GM21717 (cell line): ENCODE results near the gene SMDT1.
A peak's percentile ranks its signal among the peaks of the same experiment; 100 is the strongest.

ENCODE experiments used
- ATAC-seq: cut with Tn5 transposase; IDR thresholded peaks from one replicate; pipeline ENCODE4 v1.9.1; 2021; ENCODE audit warnings: mild to moderate bottlenecking, moderate library complexity; ENCODE audit not compliant: unreplicated experiment

Gene SMDT1, protein sequence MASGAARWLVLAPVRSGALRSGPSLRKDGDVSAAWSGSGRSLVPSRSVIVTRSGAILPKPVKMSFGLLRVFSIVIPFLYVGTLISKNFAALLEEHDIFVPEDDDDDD

DNA sequence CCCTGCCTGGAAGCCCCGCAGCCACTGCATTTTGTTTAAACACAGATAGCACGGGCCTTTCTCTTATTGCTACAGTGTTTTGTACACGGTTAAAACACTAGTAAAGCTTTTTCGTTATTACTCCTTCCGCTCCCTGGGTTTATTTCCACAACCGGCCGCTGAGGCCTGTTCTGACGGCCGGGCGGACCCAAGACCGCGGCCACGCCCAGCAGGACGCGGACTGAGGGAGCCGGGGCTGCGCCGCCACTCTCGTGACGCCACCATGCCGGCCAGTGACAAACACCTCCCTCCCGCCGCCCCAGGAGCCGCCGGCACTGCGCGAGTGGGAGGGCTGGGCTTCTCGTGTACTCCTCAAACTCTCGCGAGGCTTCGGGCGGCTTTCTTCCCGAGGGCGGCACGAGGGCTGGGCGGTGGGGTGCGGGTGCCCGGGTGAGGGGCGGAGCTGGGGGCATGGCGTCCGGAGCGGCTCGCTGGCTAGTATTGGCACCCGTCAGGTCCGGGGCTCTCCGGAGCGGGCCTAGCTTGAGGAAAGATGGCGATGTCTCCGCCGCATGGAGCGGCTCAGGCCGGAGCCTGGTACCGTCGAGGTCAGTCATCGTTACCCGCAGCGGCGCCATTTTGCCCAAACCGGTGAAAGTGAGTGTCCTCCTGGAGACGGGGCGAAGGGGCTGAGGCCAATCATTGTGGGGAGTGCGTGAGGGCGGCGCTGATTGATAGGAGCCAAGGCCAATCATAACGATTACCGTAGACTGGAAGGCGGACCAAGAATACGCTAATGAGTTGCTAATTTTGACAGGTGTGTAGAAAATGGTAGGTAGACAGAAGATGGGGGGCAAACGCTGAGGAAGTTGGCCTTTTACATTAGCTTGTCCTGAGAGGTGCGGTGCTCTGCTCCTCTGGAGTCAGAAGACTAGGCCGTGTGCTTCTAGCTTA lies at the start of gene SMDT1:
SMDT1 (plus strand) TSS at position 382 of the 933 bp plus-strand sequence; CDS start at position 451, 69 bp downstream.
- ATAC-seq, result peak; percentile 74

DNA sequence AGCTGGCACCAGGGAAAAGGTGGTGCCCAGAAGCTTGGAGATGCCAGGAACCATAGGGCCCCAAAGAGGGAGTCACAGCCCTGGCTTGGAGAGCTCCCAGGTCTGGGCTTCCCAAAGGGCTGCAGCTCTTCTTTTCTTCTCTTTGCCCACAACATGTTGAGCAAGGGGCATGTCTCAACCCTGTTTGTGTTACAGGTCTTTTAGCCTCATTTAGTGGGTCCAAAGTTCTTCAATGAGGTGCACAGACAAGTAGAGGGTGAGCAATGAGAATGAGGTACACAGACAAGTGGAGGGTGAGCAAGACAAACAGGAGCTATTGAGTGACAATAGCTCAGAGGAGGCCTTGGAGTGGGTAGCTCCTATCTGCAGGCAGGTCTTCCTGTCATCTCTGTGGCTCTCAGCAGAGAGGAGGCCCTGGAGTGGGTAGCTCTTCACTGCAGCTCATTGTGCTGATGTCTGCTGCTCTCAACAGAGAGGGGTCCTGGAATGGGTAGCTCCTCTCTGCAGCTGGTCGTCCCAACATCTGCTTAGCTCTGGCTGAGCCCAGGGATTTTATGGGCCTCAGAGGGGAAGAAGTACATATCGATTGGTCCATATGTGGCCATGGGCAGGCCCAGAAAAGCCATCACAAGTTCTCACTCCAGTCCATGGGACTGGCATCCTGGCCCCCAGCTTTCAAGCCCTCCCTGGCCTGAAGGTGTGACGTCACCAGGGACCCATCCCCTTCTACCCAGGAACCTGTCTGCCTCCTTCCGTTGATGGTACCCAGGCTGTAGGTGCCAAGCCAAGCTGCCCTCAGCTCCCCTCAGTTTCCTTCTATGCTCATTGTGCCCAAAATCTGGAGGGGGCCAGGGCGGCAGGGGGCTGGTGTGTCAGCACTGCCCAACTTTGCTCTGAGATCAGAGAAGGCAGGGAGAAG lies 46.0 kb upstream of the SMDT1 start:
- no peak for ATAC-seq

DNA sequence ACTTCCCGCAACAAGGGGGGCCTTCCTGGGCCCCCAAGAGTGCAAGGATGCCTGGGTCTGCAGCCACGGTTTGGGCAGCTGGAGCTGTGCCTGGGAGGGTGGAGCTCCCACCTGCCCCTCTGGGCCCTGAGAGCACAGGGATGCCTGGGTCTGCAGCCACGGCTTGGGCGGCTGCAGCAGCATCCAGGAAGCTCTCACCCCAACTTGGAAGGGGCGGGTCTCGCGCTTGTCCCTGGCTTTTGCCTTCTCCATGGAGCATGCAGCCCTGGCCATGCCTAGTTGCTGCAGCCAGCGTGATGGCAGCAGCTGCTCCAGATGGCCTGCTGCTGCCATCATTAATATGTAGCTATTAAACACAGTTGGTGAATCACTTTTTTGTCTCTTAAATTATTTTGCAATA lies 44.2 kb upstream of the SMDT1 start:
- ATAC-seq, result no peak

DNA sequence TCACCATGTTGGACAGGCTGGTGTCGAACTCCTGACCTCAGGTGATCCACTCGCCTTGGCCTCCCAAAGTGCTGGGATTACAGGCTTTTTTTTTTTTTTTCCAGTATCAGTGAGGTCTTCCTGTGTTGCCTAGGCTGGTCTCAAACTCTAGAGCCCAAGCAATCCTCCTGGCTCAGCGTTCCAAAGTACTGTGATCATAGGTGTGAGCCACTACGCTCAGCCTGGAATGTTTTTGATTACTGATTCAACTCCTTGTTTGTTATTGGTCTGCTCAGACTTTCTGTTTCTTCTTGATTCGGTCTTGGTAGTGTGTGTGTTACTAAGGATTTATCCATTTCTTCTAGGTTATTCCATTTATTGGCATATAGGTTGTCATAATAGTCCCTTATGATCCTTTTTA lies 40.2 kb upstream of the SMDT1 start:
- ATAC-seq, result no peak

DNA sequence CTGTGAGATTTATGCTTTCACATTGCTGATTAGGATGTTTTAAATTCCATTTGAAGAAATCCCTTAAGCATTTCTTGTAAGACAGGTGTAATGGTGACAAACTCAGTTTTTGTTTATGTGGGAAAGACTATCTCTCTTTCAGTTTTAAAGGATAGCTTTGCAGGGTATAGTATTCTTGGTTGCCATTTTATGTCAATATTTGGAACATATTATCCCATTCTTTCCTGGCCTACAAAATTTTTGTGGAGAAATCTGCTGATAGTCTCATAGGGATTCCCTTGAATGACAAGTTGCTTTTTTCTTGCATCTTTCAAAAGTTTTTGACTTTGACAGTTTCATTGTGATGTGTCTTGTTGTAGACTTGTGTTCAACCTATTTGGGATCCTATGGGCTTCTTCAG lies 37.7 kb upstream of the SMDT1 start:
- no peak for ATAC-seq

DNA sequence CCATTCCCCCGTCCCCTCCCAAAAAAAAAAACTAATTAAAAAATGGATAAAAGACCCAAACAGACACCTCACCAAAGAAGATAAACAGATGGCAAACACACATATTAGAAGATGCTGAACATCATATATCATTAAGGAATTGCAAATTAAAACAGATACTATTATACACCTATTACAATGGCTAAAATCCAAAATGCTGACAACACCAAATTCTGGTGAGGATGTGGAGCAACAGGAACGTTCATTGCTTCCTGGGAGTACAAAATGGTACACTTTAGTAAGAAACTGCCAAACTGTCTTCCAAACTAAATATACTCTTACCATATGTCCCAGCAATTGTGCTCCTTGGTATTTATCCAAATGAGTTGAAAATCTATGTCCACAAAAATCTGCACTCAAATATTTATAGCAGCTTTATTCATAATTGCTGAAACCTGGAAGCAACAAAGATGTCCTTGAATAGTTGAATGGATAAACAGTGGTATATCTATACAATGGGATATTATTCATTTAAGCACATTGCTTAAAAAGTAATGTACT lies 28.8 kb upstream of the SMDT1 start:
- no peak for ATAC-seq

DNA sequence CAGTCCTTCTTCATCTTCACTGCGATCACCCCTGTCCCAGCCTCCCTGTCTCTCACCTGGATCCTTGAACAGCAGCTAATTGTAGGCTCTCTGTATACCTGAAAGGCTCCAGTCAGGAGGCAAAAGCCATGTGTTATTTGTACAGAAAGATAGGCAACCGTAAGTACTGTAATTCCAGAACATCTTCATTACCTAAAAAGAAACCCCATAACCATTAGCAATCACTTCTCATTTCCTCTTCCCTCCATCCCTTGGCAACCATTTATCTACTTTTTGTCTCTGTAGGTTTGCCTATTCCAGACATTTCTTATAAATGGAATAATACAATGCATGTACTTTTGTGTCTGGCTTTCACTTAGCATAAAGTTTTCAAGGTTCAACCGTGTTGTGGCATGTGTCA lies 26.7 kb upstream of the SMDT1 start:
- no peak for ATAC-seq

DNA sequence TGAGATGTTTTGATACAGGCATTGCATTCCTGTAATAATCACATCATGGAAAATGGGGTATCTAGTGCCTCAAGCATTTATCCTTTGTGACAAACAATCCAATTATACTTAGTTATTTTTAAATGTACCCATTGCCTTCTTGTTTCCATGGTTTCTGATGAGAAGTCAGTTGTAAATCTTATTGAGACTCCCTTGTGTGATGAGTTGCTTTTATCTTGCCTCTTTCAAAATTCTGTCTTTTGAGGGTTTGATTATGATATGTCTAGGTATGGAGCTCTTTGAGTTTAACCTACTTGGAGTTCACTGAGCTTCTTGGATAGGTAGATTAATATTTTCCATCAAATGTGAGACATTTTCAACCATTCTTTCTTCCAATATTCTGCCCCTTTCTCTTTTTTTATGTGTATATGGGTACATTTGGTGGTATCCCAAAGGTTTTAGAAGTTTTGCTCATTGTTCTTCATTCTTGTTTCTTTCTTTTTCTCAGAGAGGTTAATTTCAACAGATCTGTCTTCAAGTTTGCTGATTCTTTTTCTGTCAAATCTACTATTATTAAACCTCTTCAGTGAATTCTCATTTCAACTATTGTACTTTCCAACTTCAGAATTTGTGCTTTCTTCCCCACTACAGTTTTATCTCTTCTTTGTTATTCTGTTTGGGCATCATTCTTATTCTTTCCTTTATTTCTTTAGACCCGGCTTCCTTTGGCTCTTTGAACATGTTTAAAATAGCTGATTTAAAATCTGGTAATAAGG lies 22.6 kb upstream of the SMDT1 start:
- ATAC-seq, result no peak

DNA sequence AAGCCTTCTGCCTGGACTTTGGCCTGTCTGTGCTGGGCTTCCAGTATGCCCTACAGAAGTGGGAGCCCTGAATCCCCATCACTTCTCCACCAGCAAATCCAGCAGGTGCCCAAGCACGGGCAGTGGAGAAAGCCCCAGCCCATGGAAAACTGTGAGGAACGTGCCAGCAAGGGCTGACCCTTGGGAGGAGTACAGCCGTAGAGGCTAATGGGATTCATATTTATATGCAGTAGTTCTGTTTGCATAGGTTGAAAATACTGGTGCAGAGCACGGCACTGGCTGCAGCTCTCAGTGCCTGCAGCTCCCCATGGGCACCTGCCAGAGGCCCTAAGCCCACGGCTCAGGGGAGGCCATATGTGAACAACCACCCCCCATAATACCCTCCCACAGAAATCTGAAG lies 19.0 kb upstream of the SMDT1 start:
- no peak for ATAC-seq

DNA sequence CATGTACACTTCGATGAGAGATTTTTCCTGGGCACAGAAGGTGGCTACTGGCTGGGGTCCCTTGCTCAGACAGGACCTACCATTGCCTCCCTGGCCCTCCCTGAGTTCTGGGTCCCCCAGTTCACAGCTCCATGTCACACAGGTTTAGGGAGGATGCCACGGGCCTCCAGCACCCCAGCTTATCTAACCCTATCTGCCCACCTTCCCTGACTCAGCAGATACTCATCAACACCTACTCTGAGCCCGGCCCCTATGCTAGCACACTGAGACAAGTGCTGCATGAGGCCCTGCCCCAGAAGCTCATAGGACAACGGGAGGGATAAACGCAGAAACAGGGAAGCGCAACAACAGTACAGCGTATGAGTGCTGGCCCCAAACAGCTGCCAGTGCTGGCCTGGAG lies 18.5 kb upstream of the SMDT1 start:
- no peak for ATAC-seq

DNA sequence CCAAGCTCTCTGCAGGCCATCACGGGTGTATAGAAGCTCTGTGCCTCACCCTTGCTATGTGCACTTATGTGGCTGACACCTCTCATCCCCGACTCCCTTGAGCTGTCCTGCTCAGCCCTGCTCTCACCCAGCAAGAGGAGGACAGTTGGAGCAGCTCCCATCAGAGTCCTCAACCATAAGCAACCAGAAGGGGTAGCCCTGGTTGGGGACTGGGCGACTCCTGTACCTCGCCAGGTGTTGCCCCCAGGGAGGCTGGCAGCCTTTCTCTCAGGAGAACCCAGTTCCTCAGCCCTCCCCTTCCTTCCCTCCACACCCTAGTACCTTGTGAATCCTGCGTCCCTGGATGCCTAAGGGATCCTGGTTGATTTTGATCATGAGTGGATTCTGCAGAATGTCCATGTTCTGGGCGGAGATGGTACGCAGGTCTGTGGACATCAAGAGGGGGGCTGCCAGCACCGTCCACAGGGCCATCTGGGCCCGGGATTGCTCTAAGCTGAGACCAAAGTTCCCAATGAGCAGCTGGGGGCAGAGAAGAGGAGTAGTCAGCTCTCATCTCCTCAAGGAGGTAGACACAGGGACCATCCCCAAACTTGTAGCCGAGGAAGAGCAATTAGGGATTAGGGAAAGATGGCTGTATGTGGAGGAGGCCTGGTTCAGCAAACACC lies 16.9 kb upstream of the SMDT1 start:
- no peak for ATAC-seq

DNA sequence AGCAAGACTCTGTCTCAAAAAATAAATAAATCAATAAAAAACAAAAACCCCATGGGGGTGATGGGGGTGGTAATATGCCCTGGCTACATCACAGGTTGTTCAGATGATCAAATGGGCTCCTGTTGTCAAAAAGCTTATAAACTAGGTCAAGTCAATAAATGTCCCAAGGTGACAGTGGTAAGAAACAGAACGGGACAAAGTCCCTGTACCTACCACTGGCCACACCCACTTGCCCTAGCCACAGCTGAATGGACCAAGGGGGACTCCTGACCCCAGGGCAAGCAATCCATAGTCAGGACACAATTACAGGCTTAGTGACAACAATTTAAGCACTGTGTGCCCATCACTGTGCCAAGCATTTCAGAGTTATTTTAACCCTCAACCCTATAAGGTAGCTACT lies 14.9 kb upstream of the SMDT1 start:
- ATAC-seq, result no peak

DNA sequence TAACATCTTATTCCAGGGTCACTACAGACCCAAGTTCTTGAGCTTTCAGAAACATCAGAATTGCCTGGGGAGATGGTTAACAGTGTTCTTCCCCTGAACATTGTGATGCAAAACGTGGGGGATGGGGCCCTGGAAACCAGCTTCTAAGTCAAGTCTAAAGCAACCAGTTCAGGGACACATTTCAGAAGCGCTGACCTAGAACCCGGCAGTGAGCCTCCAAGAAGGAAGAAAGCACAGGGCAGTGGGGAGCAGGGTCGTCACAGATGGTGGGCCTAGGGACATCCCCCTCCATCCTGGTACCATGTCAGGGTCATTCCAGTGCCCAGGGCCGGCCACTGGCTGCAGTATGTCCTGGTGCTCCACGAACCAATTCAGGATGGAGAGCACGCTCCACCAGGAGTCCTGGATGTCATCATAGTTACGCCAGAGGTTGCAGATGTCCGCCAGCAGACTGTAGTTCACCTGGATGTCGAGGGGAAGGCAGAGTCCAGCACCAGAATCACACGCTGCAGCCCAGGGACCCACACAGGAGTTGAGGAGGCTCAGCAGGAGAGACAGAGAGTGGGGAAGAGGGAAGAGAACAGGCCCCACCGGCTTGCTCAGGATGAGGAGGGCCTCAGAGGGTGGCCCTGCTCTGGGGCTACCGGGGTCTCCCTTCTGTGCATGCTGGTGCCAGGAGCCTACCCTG lies 13.9 kb upstream of the SMDT1 start:
- ATAC-seq, result no peak

DNA sequence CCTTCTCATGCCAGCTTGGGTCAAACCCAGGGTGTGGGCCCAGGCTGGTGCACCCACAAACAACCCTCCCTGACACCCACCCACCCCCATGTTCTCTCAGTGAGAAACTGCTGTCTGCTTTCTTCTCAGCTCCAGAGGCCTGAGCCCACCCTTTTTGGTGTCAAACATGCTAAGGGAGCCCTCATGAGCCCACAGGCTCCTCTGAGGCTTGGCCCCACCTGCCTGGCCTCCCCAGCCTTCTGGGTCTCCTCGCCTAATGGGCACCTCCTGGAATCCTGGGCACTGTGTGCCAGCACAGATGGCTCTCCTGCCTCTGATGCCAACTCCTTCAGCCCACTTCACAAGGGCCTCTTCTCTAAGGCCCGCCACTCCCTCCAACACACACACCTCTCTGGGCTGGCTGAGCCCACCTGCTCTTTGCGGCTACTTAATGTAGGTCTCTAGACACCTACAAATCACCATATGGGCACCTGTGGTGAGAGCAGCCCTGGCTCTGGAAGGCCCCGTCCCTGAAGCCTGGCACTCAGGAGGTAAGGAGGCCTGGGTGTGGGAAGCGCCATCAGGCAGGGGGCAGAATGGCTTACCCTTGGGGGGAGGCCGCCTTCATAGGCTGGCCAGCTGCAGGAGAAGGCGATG lies 13.3 kb upstream of the SMDT1 start:
- no peak for ATAC-seq

DNA sequence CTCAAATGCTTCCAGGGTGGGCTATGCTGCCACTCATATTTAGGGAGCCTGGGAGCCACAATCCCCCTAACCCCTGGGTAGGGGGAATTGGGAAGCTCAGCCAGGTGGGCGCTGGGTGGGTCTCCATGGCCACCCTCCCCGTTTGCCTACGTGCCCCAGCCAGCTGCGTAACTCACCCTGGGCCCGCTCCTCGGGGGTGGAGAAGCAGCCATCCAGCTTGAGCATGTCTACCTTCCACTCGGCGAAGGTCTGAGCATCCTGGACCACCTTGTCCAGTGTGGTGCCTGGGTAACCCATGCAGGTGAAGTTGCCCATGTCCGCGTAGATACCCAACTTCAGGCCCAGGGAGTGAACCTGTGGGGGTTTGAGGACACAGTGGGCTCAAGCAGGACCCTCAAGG lies 12.6 kb upstream of the SMDT1 start:
- ATAC-seq, result no peak

DNA sequence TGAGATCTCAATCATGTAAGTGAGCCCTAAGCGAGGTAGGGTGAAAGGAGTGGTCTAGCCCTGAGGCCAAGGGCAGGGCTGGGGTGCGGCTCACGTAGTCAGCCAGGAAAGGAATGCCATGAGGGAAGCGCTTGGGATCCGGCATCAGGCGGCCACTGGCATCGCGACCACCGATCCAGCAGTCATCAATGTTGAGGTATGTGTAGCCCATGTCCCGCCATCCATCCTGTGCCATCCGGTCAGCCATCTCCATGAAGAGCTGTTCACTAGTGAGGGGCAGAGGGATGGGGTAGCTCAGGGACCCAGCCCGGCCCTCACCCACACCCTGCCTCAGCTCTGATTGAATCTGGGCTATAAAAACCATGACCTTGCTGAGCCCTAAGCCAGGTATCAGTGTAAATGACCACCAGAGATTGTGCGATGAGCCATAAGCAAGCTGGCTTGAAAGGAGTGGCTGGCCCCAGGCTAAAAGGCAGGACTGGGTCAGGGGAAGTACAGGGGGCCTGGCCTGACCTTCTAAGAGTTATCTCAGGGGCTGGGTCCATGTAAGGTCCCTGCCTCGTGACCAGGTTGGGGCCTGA lies 11.7 kb upstream of the SMDT1 start:
- ATAC-seq, result no peak

DNA sequence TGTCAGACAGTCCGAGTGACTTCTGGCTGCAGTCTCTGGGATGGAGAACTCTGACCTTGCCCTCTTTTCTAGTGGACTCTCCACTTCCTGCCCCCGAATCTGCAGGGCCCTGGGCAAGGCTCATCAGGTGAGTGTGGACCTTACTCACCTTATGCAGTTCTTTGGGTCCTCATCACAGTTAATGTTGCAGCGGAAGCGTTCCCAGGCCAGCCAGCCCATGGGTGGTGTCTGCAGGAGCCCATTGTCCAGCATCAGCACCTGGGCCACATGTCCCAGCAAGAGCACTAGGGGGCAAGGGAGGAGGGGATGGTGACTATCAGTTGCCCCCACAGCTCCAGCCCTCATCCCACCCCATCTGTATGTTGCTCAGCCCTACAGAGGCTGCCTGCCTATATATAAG lies 11.2 kb upstream of the SMDT1 start:
- no peak for ATAC-seq

DNA sequence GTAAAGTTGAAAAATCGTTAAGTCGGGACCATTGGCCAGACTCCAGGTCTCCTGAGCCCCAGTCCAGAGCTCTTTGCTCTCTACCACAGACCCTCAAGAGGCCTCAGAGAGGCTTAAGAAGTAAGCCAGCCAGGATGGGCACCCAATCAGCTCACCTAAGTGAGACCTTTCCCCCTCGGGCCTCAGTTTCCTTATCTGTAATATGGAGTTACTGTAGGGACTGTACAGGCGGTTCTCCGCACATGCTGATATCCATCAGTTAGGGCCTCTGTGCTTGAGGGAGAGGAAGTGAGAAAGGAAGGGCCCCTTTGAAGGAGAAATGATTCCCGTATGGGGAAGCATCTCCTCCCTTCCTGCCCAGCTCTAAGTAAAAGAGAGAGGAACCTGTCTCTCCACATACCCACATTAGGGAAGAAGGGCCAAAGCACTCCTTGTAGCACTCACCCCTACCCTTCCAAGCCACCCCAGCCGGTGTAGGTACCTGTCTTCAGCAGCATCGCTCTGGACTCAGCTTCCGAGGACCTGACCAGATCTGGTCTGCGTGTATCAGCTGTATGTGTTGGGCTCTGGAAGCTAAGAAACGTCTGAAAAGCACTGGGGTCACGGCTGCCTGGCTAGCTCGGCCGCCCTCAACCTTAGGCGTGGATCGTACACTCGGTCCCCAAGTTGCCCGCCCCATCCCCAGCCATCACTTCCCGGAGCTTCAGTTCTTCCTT lies 9.5 kb upstream of the SMDT1 start:
- peak; percentile 13 for ATAC-seq
